ENCODE results near the gene SETD4. TPM values are rescaled to one million over a fixed set of nuclear protein-coding genes. Genes with fewer than 3 reads are reported as not detected.

Gene SETD4
- total and polyA plus RNA-seq, 2 donors (not counting 1 experiment from before 2014, with no cell fraction given) = 15.1 to 48.5 TPM

GRCh38 chr21:36064085-36064460 lies 3.7 kb upstream of the SETD4 start:
- H3K4me3 ChIP-seq (ENCODE audit: control extremely low read depth in 1 of 5, extremely low read depth in 1 of 5, insufficient read depth in 1 of 5, low read depth in 2 of 5, low read length in 4 of 5) = no peak overlapping the region
- H3K27ac Mint-ChIP-seq = no peak overlapping the region
- no CpG with 5 or more reads among the region's 4 CpGs for WGBS (ENCODE audit: insufficient coverage)
- intact Hi-C loops (cut with micrococcal nuclease) = loop anchor here (10.0 kb wide), 3 partner anchors 1201 to 1989 kb away; partner anchors contain the start of genes DYRK1A, MRPS6, SLC5A3 and VPS26C
- H3K27me3 Mint-ChIP-seq = no peaks in the 10 kb centered on the region
- ChIA-PET POLR2A (interaction anchor here (1.1 kb wide), 1 partner anchor 16 kb away, joined by 9 read pairs; no protein-coding TSS in a partner anchor), CTCF (interaction anchor here (0.7 kb wide), 1 partner anchor 41 kb away, joined by 3 read pairs; no protein-coding TSS in a partner anchor)
- ATAC-seq (ENCODE audit: low read depth) (no peak), DNase-seq (no peak)
- H3K4me3 Mint-ChIP-seq = no peak overlapping the region
- H3K9ac ChIP-seq (ENCODE audit: low read length) = no peak overlapping the region
- H3K9me3 ChIP-seq (ENCODE audit: control extremely low read depth in 1 of 3, control insufficient read depth in 2 of 3, insufficient read depth in 1 of 3, low read length in 2 of 3) = peaks cover 2 to 8% (median 6%) of the 10 kb centered on the region in 3 donors
- H3K4me1 ChIP-seq (ENCODE audit: control insufficient read depth in 2 of 2, insufficient read depth in 2 of 2, low read length in 2 of 2) = peaks cover 5 to 16% of the 10 kb centered on the region in 2 donors
- no peaks in the 10 kb centered on the region for H4K20me1 ChIP-seq (ENCODE audit: control insufficient read depth, insufficient read depth, low read length, poor library complexity, severe bottlenecking)
- H3K79me2 ChIP-seq (ENCODE audit: control insufficient read depth, insufficient read depth, low read length) = peaks cover 1% of the 10 kb centered on the region
- TF ChIP-seq EZH2 (IDR thresholded peaks at IDR 0.05; ENCODE audit: borderline replicate concordance, insufficient read depth, low read depth, low read length, poor library complexity, severe bottlenecking) = no peak
- no peak for TF ChIP-seq CTCF (IDR thresholded peaks at IDR 0.05)
- H3K4me1 Mint-ChIP-seq = peaks cover 9% of the 10 kb centered on the region
- no peak overlapping the region for H3K27ac ChIP-seq (ENCODE audit: low read length in 2 of 2)
- peaks cover 1% of the 10 kb centered on the region for H3K9me3 Mint-ChIP-seq (ENCODE audit: insufficient read depth)
- no peaks in the 10 kb centered on the region for H3K27me3 ChIP-seq (replicated peaks in 1 of 4; ENCODE audit: control extremely low read depth in 1 of 4, control insufficient read depth in 3 of 4, insufficient read depth in 4 of 4, low read length in 3 of 4)
- no peak overlapping the region for H3K4me2 ChIP-seq (replicated peaks; ENCODE audit: low read depth, low read length, poor library complexity, severe bottlenecking)
- no peaks in the 10 kb centered on the region for H3K36me3 ChIP-seq (replicated peaks in 1 of 2; ENCODE audit: control extremely low read depth in 1 of 2, control insufficient read depth in 1 of 2, extremely low read depth in 1 of 2, insufficient read depth in 2 of 2, low read length in 1 of 2)
- H2AFZ ChIP-seq (ENCODE audit: insufficient read depth, low read depth, low read length, poor library complexity, severe bottlenecking) = no peak overlapping the region

GRCh38 chr21:36063375-36064084 lies 3.2 kb upstream of the SETD4 start:
- no peak overlapping the region for H3K9ac ChIP-seq (ENCODE audit: low read length)
- H3K36me3 ChIP-seq (replicated peaks in 1 of 2; ENCODE audit: control extremely low read depth in 1 of 2, control insufficient read depth in 1 of 2, extremely low read depth in 1 of 2, insufficient read depth in 2 of 2, low read length in 1 of 2) = no peaks in the 10 kb centered on the region
- peaks cover 14% of the 10 kb centered on the region for H3K4me1 Mint-ChIP-seq
- no peaks in the 10 kb centered on the region for H4K20me1 ChIP-seq (ENCODE audit: control insufficient read depth, insufficient read depth, low read length, poor library complexity, severe bottlenecking)
- H3K27ac ChIP-seq (ENCODE audit: low read length in 2 of 2) = no peak overlapping the region
- WGBS (ENCODE audit: insufficient coverage) = 95% methylated on average over 8 of the region's 14 CpGs
- no peak overlapping the region for H2AFZ ChIP-seq (ENCODE audit: insufficient read depth, low read depth, low read length, poor library complexity, severe bottlenecking)
- peaks cover 7% of the 10 kb centered on the region for H3K79me2 ChIP-seq (ENCODE audit: control insufficient read depth, insufficient read depth, low read length)
- POLR2A ChIA-PET = interaction anchor here (0.7 to 1.1 kb wide), 2 partner anchors 17 to 20 kb away, joined by 3 to 9 read pairs; no protein-coding TSS in a partner anchor
- CTCF ChIA-PET = interaction anchor here (0.7 kb wide), 1 partner anchor 41 kb away, joined by 3 read pairs; no protein-coding TSS in a partner anchor
- H3K4me1 ChIP-seq (ENCODE audit: control insufficient read depth in 2 of 2, insufficient read depth in 2 of 2, low read length in 2 of 2) = peaks cover 3 to 15% of the 10 kb centered on the region in 2 donors
- ATAC-seq (ENCODE audit: low read depth) = no peak
- no peaks in the 10 kb centered on the region for H3K9me3 Mint-ChIP-seq (ENCODE audit: insufficient read depth)
- no peaks in the 10 kb centered on the region for H3K27me3 ChIP-seq (replicated peaks in 1 of 4; ENCODE audit: control extremely low read depth in 1 of 4, control insufficient read depth in 3 of 4, insufficient read depth in 4 of 4, low read length in 3 of 4)
- no peak overlapping the region for H3K27ac Mint-ChIP-seq
- intact Hi-C loops (cut with micrococcal nuclease) = loop anchor here (10.0 kb wide), 3 partner anchors 1201 to 1989 kb away; partner anchors contain the start of genes DYRK1A, MRPS6, SLC5A3 and VPS26C
- H3K4me2 ChIP-seq (replicated peaks; ENCODE audit: low read depth, low read length, poor library complexity, severe bottlenecking) = no peak overlapping the region
- no peak overlapping the region for H3K4me3 Mint-ChIP-seq
- TF ChIP-seq CTCF (IDR thresholded peaks at IDR 0.05) = no peak
- no peak for TF ChIP-seq EZH2 (IDR thresholded peaks at IDR 0.05; ENCODE audit: borderline replicate concordance, insufficient read depth, low read depth, low read length, poor library complexity, severe bottlenecking)
- no peak overlapping the region for H3K4me3 ChIP-seq (ENCODE audit: control extremely low read depth in 1 of 5, extremely low read depth in 1 of 5, insufficient read depth in 1 of 5, low read depth in 2 of 5, low read length in 4 of 5)
- no peaks in the 10 kb centered on the region for H3K27me3 Mint-ChIP-seq
- peaks cover 2 to 3% (median 2%) of the 10 kb centered on the region in 3 donors for H3K9me3 ChIP-seq (ENCODE audit: control extremely low read depth in 1 of 3, control insufficient read depth in 2 of 3, insufficient read depth in 1 of 3, low read length in 2 of 3)
- no peak for DNase-seq
